NOMO-1 treated with dmso at 0.1 percent for 144 hours (cell line): Measurements from ENCODE around the gene SBF2.
"Not testable (repeated sequence)": the region's sequence is repeated elsewhere in the genome, so short reads cannot be mapped to it uniquely, and the experiment has no call there.

Source experiments
- DNase-seq: peaks from one replicate; lab custom pipeline; 2025; ENCODE audit not compliant: unreplicated experiment; lab: John Stamatoyannopoulos, UW

The SBF2 gene

GRCh38 chr11:9962722-9963121 is 331.3 kb downstream of the SBF2 start:
- no peak for DNase-seq

- no peak for DNase-seq
These were observed 336.9 kb downstream of the SBF2 start for GRCh38 chr11:9957072-9957471.

GRCh38 chr11:9956483-9956882 is 337.5 kb downstream of the SBF2 start:
- DNase-seq, result no peak

- DNase-seq, result no peak
These were observed 338.6 kb downstream of the SBF2 start for GRCh38 chr11:9955391-9955790.

- no peak for DNase-seq
These were observed 339.9 kb downstream of the SBF2 start for GRCh38 chr11:9953994-9954626.

GRCh38 chr11:9952511-9953196 is 341.4 kb downstream of the SBF2 start:
- no peak for DNase-seq

- no peak for DNase-seq
These were observed 342.2 kb downstream of the SBF2 start for GRCh38 chr11:9951807-9952206.

- no peak for DNase-seq
These were observed 343.6 kb downstream of the SBF2 start for GRCh38 chr11:9950462-9950861.

- DNase-seq, result no peak
These were observed 346.7 kb downstream of the SBF2 start for GRCh38 chr11:9947231-9947864.

GRCh38 chr11:9945680-9946079 is 348.3 kb downstream of the SBF2 start:
- DNase-seq, result not testable (repeated sequence)

GRCh38 chr11:9943386-9944110 is 350.5 kb downstream of the SBF2 start:
- DNase-seq, result no peak

- DNase-seq, result no peak
These were observed 352.0 kb downstream of the SBF2 start for GRCh38 chr11:9941991-9942390.

GRCh38 chr11:9939150-9939549 is 354.9 kb downstream of the SBF2 start:
- not testable (repeated sequence) for DNase-seq

GRCh38 chr11:9936754-9937153 is 357.3 kb downstream of the SBF2 start:
- no peak for DNase-seq

GRCh38 chr11:9932843-9933242 is 361.2 kb downstream of the SBF2 start:
- DNase-seq, result not testable (repeated sequence)

GRCh38 chr11:9930562-9931331 is 363.3 kb downstream of the SBF2 start:
- DNase-seq, result not testable (repeated sequence)

- no peak for DNase-seq
These were observed 366.3 kb downstream of the SBF2 start for GRCh38 chr11:9927670-9928069.

- no peak for DNase-seq
These were observed 370.7 kb downstream of the SBF2 start for GRCh38 chr11:9923280-9923679.

- DNase-seq, result no peak
These were observed 371.2 kb downstream of the SBF2 start for GRCh38 chr11:9922806-9923205.

- no peak for DNase-seq
These were observed 377.5 kb downstream of the SBF2 start for GRCh38 chr11:9916480-9916879.

GRCh38 chr11:9914064-9914463 is 380.0 kb downstream of the SBF2 start:
- no peak for DNase-seq
